ENCODE data around the gene RFFL. TPM values are rescaled to one million over a fixed set of nuclear protein-coding genes. Genes with fewer than 3 reads are reported as not detected.
A peak's percentile ranks its signal among the peaks of the same experiment; 100 is the strongest.

Gene RFFL
- 19.2 and 20.8 TPM in 2 replicates for total RNA-seq (2012; rRNA removed)
- 9.9 and 11.6 TPM in 2 replicates for polyA plus RNA-seq (2012; rRNA removed)
- 6.0 and 9.6 TPM in 2 replicates for polyA plus RNA-seq (2012; cell fraction: cytosol; rRNA removed)
- polyA plus RNA-seq (2012; cell fraction: nucleus; rRNA removed; ENCODE audit: low replicate concordance) = 9.5 and 13.1 TPM in 2 replicates
- percentile 84 among the genes with signal in this experiment for Bru-seq, nascent RNA
- BruChase-seq, experiment 1, labeled RNA remaining after a 6-hour chase = percentile 90 among the genes with signal in this experiment
- percentile 93 among the genes with signal in this experiment for BruChase-seq, experiment 2, labeled RNA remaining after a 2-hour chase
- long read RNA-seq, full-length matches to known transcripts = 2 of 7 reads
- long read RNA-seq, partial matches to known transcripts = 2 of 7 reads
- long read RNA-seq, other reads (novel, unspliced or antisense) = 3 of 7 reads

- H2BK5ac ChIP-seq (ENCODE audit: low read depth, low read length, poor library complexity, severe bottlenecking) = peak within 1 kb of the TSS; percentile 80
- ATAC-seq (ENCODE audit: low read depth) = peak; percentile 98
- peak within 1 kb of the TSS; percentile 84 for H4K91ac ChIP-seq (ENCODE audit: insufficient read depth, low read depth, low read length)
- dilution Hi-C loops (cut with HindIII; ENCODE audit: low sequenced_read_pairs, unreplicated experiment) (no loop called here), in situ Hi-C loops (cut with MboI; ENCODE audit: low sequenced_read_pairs) (no loop called here), intact Hi-C loops (cut with micrococcal nuclease) (loop anchor here (2.0 kb wide), 1 partner anchor 25 kb away; no protein-coding TSS in a partner anchor)
- H3K9me3 ChIP-seq (ENCODE audit: control insufficient read depth, insufficient read depth, low read length) = no peaks in the 10 kb centered on the region
- BruUV-seq (replicated peaks) = no TSS peak
- no peaks in the 10 kb centered on the region for H3K27me3 ChIP-seq (ENCODE audit: control insufficient read depth, insufficient read depth, low read length)
- H2AK5ac ChIP-seq (ENCODE audit: low read depth, low read length) = peak within 1 kb of the TSS; percentile 85
- H3K79me1 ChIP-seq (ENCODE audit: low read depth in 1 of 2, low read length in 2 of 2) = peaks cover 18 to 64% of the 10 kb centered on the region in 2 experiments
- peak within 1 kb of the TSS; percentile 21 for H2AK9ac ChIP-seq (replicated peaks; ENCODE audit: low read depth, low read length, poor library complexity)
- H4K20me1 ChIP-seq (ENCODE audit: insufficient read depth, low read length) = no peaks in the 10 kb centered on the region
- peak within 1 kb of the TSS; percentile 85 for H2BK120ac ChIP-seq (ENCODE audit: low read depth, low read length)
- peaks cover 3% of the 10 kb centered on the region for H3K36me3 ChIP-seq (ENCODE audit: control insufficient read depth, insufficient read depth, low read length)
- 6% methylated on average over 2 of the region's 6 CpGs; no CpG with 5 or more reads in 1 of the 2 experiments for WGBS, 2 experiments (ENCODE audit: extremely low coverage in 2 of 2, insufficient read length in 1 of 2)
- CTCF ChIA-PET = interaction anchor here (0.6 to 1.4 kb wide), 4 partner anchors 11 to 482 kb away, joined by 3 to 5 read pairs (median 4); no protein-coding TSS in a partner anchor
- H2AFZ ChIP-seq (replicated peaks; ENCODE audit: low read length, poor library complexity) = peak within 1 kb of the TSS; percentile 59
- peak within 1 kb of the TSS; percentile 88 for H3K18ac ChIP-seq (ENCODE audit: low read depth, low read length)
- H3K9ac ChIP-seq (ENCODE audit: low read depth, low read length) = peak within 1 kb of the TSS; percentile 55
- peak within 1 kb of the TSS; percentile 64 for H3K14ac ChIP-seq (replicated peaks; ENCODE audit: low read depth, low read length)
- H3K4me1 ChIP-seq (ENCODE audit: control insufficient read depth, insufficient read depth, low read length) = peaks cover 6% of the 10 kb centered on the region
- H3K4ac ChIP-seq (ENCODE audit: low read depth, low read length) = peak within 1 kb of the TSS; percentile 90
- H3K4me3 ChIP-seq (ENCODE audit: insufficient read depth, low read depth, low read length) = peak within 1 kb of the TSS; percentile 8; the same call in 1 of the 2 replicates
- peak within 1 kb of the TSS; percentile 83 for H2BK20ac ChIP-seq (ENCODE audit: low read depth, low read length)
- H3K23ac ChIP-seq (ENCODE audit: low read depth, low read length) = peak within 1 kb of the TSS; percentile 65
- H3K9me1 ChIP-seq (ENCODE audit: insufficient read depth, low read length) = peaks cover 8% of the 10 kb centered on the region
- H3K4me2 ChIP-seq (ENCODE audit: low read depth, low read length) = peak within 1 kb of the TSS; percentile 53
- H3K56ac ChIP-seq (ENCODE audit: extremely low read depth, insufficient read depth, low read length) = peak within 1 kb of the TSS; percentile 89
- peak; percentile 99 for DNase-seq
- peak within 1 kb of the TSS; percentile 66 for H4K5ac ChIP-seq (ENCODE audit: low read depth, low read length)
- peak within 1 kb of the TSS; percentile 82 for H3K27ac ChIP-seq (ENCODE audit: insufficient read depth, low read length)
- POLR2A ChIA-PET (ENCODE audit: unreplicated experiment) = interaction anchor here (1.3 kb wide), 1 partner anchor 41 kb away, joined by 3 read pairs; no protein-coding TSS in a partner anchor
- peak within 1 kb of the TSS; percentile 11 to 80; a peak in 3 of 4 replicates for H4K8ac ChIP-seq (ENCODE audit: low read depth in 2 of 2, low read length in 2 of 2)
- peak within 1 kb of the TSS; percentile 90; the same call in 2 of the 3 replicates for H2BK15ac ChIP-seq (ENCODE audit: low read depth, low read length)
- TF ChIP-seq SMC3 (IDR thresholded peaks at IDR 0.05; ENCODE audit: low read depth, low read length) = peak; percentile 29
- peak; percentile 89 for TF ChIP-seq FOS (IDR thresholded peaks at IDR 0.05; ENCODE audit: low read depth, low read length)
- TF ChIP-seq MAZ (IDR thresholded peaks at IDR 0.05; ENCODE audit: borderline replicate concordance, low read depth, low read length) = no peak; the same call in 1 of the 2 replicates
- peak; percentile 91 for TF ChIP-seq NFE2L2 (IDR thresholded peaks at IDR 0.05; ENCODE audit: low read depth, low read length)
- no peak for TF ChIP-seq RCOR1 (IDR thresholded peaks at IDR 0.05; ENCODE audit: insufficient replicate concordance, low read length)
- TF ChIP-seq CTCF (conservative IDR thresholded peaks at IDR 0.05; ENCODE audit: low read depth, low read length) = peak; percentile 32
- TF ChIP-seq RAD21 (IDR thresholded peaks at IDR 0.05; ENCODE audit: low read length) = peak; percentile 39
- TF ChIP-seq RFX5 (IDR thresholded peaks at IDR 0.05; ENCODE audit: low read depth, low read length) = no peak
- peak; percentile 43 for TF ChIP-seq BHLHE40 (IDR thresholded peaks at IDR 0.05; ENCODE audit: low read depth, low read length)
- TF ChIP-seq ELK1 (IDR thresholded peaks at IDR 0.05; ENCODE audit: borderline replicate concordance, low read depth, low read length) = no peak
- no peak for TF ChIP-seq USF2 (IDR thresholded peaks at IDR 0.05; ENCODE audit: low read depth, low read length)
Observed at GRCh38 chr17:35063514-35064223, at the start of gene RFFL. Gene RFFL, minus strand, starts transcription at chr17:35063707. Its CDS starts 37,154 bp downstream, at chr17:35026553.
